IPS-15b (cell line): Measurements from ENCODE around the gene KIAA2012.
A peak's percentile ranks its signal among the peaks of the same experiment; 100 is the strongest.
"Not testable (repeated sequence)": the region's sequence is repeated elsewhere in the genome, so short reads cannot be mapped to it uniquely, and the experiment has no call there.

Experiments used
- H3K27me3 ChIP-seq: one replicate; pipeline ENCODE4 v1.6.1; 2013; ENCODE audit warnings: low read length; ENCODE audit not compliant: control insufficient read depth, insufficient read depth
- H3K36me3 ChIP-seq: one replicate; pipeline ENCODE4 v1.6.1; 2013; ENCODE audit warnings: low read length; ENCODE audit not compliant: control insufficient read depth, insufficient read depth
- H3K4me1 ChIP-seq: one replicate; pipeline ENCODE4 v1.6.1; 2013; ENCODE audit warnings: mild to moderate bottlenecking, low read length; ENCODE audit not compliant: control insufficient read depth, insufficient read depth
- H3K4me3 ChIP-seq: one replicate; pipeline ENCODE4 v1.5.1; 2013; ENCODE audit warnings: low read depth, low read length
- H3K9ac ChIP-seq: one replicate; pipeline ENCODE4 v1.6.1; 2013; ENCODE audit warnings: low read depth, mild to moderate bottlenecking, low read length
- H3K9me3 ChIP-seq: one replicate; pipeline ENCODE4 v1.6.1; 2013; ENCODE audit warnings: mild to moderate bottlenecking, low read length; ENCODE audit not compliant: control insufficient read depth, insufficient read depth

KIAA2012 gene

DNA sequence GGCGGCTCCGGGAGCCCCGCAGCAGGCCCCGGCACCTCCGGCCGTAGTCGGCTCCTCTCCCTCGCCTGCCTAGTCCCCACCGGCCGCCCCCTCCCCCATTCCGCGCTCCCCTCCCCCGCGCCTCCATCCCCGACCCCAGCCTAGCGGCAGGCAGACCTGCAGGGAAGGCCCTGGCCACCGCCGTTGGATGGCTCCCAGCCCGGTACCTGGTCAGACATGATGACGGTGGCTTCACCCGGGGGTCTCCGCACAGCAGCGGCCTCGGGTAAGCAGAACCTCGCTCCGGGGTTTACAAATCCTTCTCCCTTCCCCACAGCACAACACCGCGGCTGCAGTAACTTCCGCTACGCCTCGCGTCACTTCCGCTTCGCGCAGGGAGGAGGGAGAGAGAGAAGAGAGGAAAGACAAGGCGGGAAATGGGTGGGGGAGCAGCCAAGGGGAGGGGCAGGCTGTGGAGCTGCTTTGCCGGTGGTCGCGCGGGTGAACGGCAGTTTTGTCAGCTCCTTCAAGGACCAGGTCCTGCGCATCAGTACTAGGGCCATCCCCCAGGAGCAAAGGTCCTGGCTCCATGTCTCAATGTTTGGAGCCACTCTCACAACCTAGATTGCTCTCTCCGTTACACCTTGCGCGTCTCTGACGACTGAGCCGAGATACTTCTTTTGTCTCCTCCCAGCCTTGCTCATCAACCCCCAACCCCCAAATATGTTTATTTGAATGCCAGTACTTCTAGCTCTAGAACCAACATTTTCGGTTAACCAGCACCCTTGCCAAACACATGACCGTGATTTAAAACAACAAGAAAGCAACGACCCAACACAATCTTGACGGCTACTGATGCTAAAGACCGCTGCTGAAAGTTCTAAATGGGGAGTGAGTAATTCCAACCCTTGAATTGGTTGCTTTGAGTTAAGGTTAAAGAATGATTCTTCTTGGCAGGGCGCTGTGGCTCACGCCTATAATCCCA, 165.5 kb downstream of the KIAA2012 start, which contains the start of gene SUMO1:
Gene SUMO1, minus strand, starts transcription at position 364 of the 964 bp plus-strand sequence. Its CDS starts 146 bp downstream, at position 218.
- H3K9me3 ChIP-seq, result no peaks in the 10 kb centered on the region
- H3K9ac ChIP-seq, result peak within 1 kb of the TSS; percentile 98
- H3K36me3 ChIP-seq, result no peaks in the 10 kb centered on the region
- H3K4me3 ChIP-seq, result peak within 1 kb of the TSS; percentile 96
- no peaks in the 10 kb centered on the region for H3K27me3 ChIP-seq
- peaks cover 12% of the 10 kb centered on the region for H3K4me1 ChIP-seq

DNA sequence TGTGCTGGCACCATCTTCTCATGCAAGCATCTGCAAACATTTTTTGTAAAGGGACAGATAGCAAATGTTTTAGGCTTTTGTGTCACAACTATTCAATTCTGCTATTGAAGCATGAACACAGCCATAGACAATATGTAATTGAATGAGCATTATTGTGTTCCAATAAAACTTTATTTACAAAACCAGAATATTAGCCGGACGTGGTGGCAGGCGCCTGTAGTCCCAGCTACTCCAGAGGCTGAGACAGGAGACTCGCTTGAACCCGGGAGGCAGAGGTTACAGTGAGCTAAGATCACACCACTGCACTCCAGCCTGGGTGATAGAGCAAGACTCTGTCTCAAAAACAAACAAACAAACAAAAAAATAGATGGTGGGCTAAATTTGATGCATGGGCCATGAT, 174.7 kb downstream of the KIAA2012 start:
- H3K9me3 ChIP-seq, H3K4me1 ChIP-seq, H3K4me3 ChIP-seq, H3K27me3 ChIP-seq, H3K36me3 ChIP-seq, H3K9ac ChIP-seq: not testable (repeated sequence)

DNA sequence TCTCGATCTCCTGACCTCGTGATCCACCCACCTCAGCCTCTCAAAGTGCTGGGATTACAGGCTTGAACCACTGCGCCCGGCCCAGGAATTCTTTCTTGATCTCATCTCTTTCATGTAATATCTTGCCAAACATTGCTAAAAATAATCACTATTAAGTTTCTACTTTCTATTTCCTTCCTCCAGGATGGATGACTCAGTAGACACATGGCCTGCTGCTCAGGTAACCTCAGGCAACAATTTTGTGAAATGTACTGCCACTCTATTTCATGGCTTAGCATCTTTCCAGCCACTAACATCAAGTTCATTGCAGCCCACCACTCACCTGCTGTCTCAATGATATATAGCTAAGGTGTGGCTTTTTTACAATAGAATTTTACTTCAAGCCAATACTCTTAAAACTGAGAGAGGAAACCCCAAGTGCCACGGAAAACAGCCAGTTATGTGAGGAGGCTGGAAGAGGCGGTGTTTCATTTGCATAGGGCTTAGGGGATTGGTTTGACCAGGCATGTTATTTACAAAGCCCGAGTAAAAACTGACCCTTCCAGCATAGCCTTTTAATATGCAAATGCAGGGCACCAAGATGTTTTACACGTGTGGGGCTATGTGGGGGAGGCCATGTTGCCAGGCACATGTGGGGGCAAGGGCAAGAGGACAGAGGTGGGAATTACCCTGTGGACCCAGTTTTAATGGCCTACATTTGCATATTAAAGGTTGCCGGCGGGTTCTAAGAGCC, 176.6 kb downstream of the KIAA2012 start:
- H3K4me3 ChIP-seq, result peak overlapping the region; percentile 5
- no peak overlapping the region for H3K9ac ChIP-seq

DNA sequence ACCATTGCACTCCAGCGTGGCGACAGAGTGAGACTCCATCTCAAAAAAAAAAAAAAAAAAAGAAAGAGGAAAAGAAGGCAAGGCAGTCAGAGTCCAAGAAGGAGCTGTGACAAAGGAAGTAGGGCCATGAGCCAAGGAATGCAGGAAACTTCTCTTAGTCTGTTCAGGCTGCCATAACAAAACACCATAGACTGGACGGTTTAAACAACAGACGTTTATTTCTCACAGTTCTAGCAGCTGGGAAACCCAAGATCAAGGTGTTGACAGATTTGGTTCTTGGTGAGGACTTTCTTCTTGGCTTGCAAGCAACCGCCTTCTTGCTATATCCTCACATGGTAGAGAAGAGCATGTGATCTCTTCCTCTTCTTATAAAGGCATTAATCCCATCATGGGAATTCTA, 178.4 kb downstream of the KIAA2012 start:
- peaks cover 2% of the 10 kb centered on the region for H3K27me3 ChIP-seq
- H3K36me3 ChIP-seq, result no peaks in the 10 kb centered on the region
- H3K4me3 ChIP-seq, result no peak overlapping the region
- no peaks in the 10 kb centered on the region for H3K9me3 ChIP-seq
- no peak overlapping the region for H3K9ac ChIP-seq
- peaks cover 6% of the 10 kb centered on the region for H3K4me1 ChIP-seq

More for the DNA sequence above, 176.6 kb downstream of the KIAA2012 start:
- H3K4me1 ChIP-seq, result peaks cover 6% of the 10 kb centered on the region
- peaks cover 2% of the 10 kb centered on the region for H3K27me3 ChIP-seq
- no peaks in the 10 kb centered on the region for H3K36me3 ChIP-seq
- no peaks in the 10 kb centered on the region for H3K9me3 ChIP-seq
